Activated CD8-positive, alpha-beta memory T cell treated with anti-CD3 and anti-CD28 coated beads, Interleukin-2, amount 50 U/mL, for 1 hour (primary cell): ENCODE measurements around the gene LPAR4.
"Not testable (repeated sequence)": the region's sequence is repeated elsewhere in the genome, so short reads cannot be mapped to it uniquely, and the experiment has no call there.

ENCODE experiments used
- DNase-seq: peaks from one replicate; pipeline ENCODE4 v3.0.0-alpha.2; 2020; ENCODE audit errors: extremely low read depth

The LPAR4 gene, protein sequence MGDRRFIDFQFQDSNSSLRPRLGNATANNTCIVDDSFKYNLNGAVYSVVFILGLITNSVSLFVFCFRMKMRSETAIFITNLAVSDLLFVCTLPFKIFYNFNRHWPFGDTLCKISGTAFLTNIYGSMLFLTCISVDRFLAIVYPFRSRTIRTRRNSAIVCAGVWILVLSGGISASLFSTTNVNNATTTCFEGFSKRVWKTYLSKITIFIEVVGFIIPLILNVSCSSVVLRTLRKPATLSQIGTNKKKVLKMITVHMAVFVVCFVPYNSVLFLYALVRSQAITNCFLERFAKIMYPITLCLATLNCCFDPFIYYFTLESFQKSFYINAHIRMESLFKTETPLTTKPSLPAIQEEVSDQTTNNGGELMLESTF

DNA sequence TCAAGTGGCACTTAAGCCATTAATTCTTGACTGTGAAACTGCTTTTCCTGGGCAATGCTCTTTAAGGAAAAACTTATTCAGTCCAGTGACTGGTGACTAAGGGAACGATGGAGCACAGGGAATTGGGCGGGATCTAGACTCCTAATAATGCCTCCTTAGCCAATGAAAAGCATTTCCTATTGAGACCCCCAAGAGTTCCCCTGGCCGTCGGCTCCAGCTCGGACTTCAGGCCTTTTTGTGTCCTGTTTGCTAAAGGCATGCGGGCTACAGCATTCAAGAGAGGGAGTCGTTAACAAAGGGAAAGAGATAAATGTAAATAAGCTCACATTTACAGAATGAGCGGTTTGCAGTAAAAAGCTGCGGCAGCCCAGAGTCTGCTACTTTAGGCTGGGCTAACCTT, at the start of gene LPAR4:
Gene LPAR4, plus strand, starts transcription at position 232 of the 400 bp plus-strand sequence. CDS start 7,150 bp downstream, outside the sequence.
- DNase-seq = no peak

DNA sequence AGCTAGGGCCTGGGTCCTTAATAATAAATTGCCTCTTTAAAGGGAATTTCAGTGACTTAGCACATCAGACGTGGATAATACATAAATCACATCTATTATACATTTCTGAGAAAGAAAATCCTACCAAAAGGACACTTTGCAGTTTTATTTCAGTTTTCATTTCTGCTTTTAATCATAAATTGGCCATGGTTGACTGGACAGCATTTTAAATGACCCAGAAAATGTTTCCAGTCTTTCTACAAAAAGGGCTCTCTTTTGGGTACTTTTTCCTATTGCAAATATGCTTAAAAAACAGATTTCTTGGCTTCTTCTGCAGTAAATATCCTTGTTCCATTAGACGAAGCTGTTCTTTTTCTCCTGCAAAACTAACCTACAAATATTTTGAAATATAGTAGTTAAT, 41.4 kb upstream of the LPAR4 start:
- DNase-seq = no peak

DNA sequence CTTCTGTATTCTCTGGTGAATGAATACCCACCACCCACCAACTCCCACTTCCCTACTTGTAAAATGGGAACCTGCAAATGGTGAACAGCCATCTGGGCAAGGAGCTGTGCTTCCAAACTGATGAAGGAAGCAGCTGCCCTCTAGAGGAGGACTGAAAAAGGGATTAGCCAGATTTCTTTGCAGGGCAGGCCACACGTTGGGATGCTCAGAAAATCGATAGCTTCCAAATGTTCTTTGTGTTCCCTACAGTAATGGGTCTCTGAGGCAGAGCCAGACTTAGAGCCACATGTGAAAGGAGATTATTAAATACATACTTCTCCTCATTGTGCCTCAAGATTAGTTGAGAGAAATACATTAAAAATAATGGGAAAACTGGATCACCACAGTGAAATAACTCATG, 39.3 kb upstream of the LPAR4 start:
- DNase-seq = no peak

DNA sequence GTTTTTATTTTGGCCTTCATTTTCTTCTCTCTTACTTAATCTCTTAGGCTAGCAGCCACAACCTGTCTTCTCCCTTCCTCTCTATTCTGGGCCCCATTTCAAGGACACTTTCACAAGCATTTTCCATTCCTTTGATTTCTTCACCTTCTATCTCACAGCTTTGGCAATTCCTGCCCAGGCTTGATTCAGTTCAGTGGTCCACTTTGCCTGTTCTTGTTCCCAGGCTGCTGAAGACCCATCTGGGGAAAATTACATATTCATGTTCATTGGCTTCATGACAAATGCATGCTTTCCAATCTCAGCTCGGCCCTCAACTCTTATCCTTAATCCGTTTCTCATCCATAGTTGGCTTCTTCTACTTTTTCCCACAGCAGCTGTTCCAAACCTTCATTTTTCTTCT, 38.7 kb upstream of the LPAR4 start:
- no peak for DNase-seq

DNA sequence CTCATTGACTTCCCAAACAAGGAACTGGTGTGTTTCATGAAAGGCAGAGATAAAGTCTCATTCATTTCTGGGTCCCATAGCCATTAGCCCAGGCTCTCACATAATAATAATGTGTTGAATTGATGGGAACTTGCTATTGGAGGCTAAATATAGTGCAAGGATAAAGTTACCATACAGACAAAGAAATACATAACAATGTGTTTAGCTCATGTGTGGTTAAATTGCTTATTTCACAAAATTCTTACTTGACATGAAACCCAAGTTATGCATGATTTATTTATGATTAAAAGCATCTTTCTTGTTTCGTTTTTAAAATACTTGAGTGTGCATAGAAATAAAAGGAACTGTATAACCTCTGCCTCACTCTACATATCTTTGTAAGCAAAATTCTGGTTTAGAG, 37.3 kb upstream of the LPAR4 start:
- no peak for DNase-seq

DNA sequence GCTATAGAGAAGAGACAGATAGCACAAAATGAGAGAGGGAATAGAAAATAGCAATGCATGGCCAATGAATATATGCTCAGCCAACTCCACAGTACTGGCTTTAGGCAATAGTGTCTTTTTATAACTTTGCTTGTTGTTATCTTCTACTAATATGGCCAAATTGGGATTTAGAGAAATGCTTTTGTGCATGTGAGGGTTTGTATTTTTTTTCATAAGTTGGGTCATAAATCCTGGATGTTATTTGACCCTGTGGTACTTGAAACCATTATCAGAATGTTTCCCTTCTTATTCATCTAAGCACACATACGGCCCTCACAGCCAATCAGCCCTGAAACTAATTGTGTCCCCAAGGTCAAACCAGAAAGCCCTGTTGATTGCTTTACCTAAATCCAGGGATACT, 35.2 kb upstream of the LPAR4 start:
- no peak for DNase-seq

DNA sequence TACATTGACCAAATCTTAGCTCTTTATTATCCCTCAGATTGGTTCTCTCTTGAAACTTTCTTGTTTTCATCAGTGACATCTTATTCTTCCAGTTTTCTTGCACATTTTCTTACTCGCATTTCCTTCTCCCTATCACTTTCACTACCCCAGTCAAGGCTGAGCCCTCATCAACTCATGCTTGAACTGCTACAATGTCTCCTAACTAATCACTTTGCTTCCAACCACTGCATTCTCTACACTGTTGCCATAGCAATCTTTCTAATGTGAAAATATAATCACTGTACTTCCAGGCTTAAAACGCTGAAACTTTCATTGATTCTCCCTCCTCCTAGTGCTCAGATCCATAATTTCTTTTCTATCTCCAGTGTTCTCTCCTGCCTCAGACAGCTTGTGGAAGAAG, 22.2 kb upstream of the LPAR4 start:
- DNase-seq = no peak

DNA sequence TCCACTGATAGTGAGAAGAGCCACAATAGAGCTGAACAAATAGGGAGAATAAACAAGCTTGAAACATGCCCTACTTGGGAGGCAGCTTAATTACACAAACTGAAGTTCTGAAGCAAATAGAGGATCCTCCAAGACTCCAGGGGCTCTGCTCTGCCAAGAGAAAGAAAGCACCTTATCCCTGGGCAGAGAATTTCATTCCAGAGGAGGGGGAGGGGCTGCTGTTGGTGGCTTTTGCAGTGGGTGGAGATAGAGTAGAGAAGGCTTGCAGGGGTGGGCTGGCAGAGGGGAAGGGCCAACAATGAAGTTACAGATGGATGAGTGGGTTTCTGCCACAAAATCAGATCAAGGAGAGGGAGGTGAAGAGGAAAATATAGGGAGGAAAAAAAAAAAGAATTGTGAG, 1.0 kb upstream of the LPAR4 start:
- no peak for DNase-seq

DNA sequence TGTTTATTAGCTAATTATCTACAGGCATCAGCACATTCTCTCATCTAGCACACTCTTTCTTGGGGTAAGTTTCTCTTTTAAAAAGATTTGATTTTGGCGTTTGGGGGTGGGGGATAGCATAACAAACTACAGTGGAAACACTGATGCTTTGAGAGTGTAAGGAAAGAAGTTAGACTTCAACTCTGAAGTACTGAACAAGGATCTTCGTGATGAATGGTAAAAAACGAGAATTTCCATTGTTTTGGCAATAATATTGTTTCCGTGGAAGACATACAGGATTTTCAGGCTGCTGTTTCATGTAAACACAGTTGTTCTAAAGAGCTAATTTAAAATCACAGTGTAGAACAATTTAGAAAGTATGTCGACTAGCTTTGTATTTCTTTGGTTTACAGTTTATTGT, 451 bp downstream of the LPAR4 start:
- DNase-seq = no peak

DNA sequence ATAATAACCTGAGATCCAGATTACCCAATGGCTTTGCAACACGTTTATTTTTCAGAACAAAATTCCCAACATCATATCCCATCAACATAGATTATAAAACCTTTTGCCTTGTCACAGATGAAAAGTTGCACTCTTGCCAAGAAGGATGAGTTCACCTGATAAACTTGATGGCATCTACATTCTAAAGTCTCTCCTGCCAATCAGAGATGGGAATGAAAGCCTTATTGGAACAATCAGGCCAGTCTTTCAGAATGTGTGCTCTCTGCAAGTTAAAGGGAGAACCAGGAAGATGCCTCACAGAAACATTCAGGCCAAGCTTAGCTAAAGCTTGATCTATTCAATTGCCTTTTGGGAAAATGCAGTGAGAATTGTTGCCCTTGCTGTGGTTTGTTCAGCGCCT, 1.3 kb downstream of the LPAR4 start:
- no peak for DNase-seq

DNA sequence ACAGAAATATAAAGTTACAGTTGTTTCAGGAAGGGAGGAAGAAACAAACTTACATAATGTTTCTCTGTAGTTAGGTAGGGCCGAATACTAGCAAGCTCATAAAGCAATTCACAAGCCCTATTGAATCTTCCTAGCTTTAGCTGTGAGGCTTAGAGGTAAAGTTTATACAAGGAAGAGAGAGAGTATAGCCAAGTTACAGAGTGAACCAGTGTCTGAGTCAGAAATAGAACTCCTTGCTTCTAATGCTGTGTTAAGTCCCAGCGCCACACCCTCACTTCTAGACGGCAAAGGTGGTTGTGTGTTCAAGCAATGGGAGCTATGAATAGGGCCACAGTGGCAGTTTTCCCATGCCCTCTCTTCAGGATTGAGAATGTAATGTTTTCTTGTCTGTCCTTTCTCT, 6.1 kb downstream of the LPAR4 start:
- DNase-seq = no peak

DNA sequence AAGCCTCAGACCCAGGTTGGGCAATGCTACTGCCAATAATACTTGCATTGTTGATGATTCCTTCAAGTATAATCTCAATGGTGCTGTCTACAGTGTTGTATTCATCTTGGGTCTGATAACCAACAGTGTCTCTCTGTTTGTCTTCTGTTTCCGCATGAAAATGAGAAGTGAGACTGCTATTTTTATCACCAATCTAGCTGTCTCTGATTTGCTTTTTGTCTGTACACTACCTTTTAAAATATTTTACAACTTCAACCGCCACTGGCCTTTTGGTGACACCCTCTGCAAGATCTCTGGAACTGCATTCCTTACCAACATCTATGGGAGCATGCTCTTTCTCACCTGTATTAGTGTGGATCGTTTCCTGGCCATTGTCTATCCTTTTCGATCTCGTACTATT, 7.4 kb downstream of the LPAR4 start:
- no peak for DNase-seq

DNA sequence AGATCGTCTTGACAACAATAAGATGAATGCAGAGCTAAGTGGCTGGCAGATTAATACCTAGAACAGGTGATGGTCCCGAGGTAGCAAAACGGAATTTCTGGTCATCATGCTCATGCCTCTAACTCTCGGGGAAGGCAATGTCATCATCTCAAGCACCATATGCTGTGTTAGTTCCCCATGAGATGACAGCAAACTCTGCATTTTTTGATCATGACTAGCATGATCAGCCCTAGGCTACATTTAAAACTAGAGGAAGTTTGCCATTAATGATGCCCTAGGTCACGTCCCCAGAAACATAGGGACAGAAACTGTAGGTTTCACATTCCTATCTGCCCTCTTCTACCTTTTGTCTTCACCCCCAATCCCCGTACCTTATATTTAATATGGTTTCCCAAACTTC, 11.6 kb downstream of the LPAR4 start:
- DNase-seq = no peak

DNA sequence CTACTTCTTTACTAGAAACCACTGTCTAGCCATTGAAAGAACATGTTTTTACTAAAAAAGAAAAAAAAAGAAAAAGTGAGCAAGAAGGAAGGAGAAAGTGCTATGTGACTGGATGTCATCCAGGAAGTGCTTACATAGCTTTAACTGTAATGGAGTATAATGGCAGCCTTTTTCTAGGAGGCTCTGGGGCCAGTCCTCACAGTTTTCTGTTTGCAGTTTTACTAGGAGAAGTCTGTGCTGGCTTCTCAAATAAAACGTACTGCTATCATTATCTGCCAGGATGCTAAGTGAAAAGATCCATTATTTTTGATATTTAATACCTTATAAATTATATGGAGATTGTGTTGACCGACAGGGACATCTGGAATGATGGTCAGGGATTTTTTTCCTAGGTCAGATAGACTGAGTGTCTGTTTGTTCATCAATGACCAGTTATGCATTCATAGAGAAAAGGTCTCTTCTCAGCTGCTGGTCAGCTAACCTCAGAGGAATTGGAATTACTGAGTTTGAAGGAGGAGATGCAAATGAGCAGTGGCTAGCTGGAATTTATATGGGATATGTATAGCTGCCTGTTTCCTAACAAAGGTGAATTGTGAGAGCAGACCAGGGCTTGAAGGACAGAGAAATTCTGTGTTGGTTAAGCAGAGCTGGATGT, 21.7 kb downstream of the LPAR4 start:
- DNase-seq = no peak

DNA sequence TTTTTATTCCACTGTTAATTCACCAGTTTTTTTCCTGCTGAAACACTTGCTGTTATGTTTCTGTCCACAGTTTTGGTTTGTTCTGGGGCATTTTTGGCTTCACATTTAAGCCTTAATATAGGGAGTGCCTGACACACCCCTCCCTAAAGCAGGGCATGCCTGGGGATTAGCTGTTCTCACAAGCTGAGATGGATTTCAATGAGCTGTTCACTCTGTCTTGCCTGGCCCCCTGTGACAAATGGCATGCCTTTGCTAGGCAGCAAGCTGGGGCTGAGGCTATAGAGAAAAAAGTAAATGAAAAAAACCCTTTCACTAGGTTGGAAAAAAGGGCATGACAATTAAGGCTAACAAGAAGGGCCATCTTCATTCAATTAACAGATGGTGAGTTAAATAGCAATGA, 22.4 kb downstream of the LPAR4 start:
- DNase-seq = no peak

DNA sequence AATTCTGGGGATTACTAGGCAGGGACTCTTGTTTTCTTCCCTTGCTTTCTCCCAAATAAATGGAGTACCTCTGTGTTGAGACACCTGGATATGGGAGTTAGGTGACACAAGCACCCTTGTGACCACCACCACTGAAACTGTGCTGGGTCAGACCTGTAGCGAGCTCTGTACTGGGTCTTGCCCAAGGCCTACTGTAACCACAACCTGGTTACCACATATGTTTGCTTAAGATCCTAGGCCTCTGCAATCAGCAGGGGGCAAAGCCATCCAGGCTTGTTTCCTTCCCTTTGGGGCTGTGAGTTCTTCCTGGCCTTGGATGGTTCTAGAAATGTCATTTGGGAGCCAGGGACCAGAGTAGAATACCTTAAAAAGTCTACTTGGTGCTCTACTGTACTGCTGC, 49.4 kb downstream of the LPAR4 start:
- DNase-seq = no peak

DNA sequence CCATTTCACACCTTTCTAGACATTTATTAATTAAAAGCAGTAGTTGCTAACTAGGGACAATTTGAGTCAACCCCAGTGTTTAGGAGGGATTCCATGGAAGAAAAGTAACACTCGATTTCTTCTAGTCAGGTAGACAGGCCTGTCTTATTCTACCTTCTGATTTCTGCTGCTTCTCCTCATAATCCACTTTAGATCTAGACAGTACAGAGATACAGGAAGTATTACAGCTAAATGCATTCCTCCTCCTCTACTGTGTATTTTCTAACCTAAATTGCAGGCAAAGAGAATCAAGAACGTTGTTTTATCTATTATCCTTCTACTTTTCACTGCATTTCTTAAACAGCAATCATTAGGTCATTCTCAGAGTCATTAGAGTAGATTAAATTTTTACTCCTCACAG, 52.6 kb downstream of the LPAR4 start:
- no peak for DNase-seq

DNA sequence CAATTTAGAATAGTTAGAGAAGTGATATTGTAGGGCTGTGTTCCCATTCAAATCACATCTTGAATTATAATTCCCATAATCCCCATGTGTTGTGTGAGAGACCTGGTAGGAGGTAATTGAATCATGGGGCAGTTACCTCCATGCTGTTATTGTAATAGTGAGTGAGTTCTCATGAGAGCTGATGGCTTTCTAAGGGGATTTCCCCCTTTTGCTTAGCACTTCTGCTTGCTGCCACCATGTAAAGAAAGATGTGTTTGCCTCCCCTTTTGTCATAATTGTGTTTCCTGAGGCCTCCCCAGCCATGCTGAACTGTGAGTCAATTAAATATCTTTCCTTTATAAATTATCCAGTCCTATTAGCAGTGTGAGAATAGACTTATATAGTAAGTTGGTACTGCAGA, 53.2 kb downstream of the LPAR4 start:
- no peak for DNase-seq

DNA sequence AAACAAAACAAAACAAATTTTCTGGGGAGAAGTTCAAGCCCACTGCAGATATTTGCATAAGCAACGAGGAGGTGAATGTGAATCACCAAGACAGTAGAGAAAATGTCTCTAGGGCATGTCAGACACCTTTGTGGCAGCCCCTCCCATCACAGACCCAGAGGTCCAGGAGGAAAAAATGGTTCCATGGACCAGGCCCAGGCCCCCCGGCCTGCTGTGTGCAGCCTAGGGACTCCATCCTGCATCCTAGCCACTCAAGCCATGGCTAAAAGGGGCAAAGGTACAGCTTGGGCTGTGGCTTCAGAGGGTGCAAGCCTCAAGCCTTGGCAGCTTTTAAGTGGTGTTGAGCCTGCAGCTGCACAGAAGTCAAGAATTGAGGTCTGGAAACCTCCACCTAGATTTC, 54.0 kb downstream of the LPAR4 start:
- no peak for DNase-seq

DNA sequence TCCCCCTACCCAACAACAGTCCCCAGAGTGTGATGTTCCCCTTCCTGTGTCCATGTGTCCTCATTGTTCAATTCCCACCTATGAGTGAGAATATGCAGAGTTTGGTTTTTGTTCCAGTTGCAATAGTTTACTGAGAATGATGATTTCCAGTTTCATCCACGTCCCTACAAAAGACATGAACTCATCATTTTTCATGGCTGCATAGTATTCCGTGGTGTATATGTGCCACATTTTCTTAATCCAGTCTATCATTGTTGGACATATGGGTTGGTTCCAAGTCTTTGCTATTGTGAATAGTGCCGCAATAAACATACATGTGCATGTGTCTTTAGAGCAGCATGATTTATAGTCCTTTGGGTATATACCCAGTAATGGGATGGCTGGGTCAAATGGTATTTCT, 55.0 kb downstream of the LPAR4 start:
- not testable (repeated sequence) for DNase-seq
